MCF 10A (cell line): ENCODE data around the gene HSP90AB1. TPM values are rescaled to one million over a fixed set of nuclear protein-coding genes. Genes with fewer than 3 reads are reported as not detected.
A peak's percentile ranks its signal among the peaks of the same experiment; 100 is the strongest.

ENCODE experiments used
- BruUV-seq: library from RNA; stranded (reverse); fragments of 400-500 nt; replicated peaks from 2 replicates; lab custom pipeline; 2021; lab: Mats Ljungman, UMichigan
- CTCF ChIA-PET: fragments of 300-600 bp; sonication (Branson Sonifier 250); formaldehyde crosslinking; extraction: SDS; loops from one replicate; lab custom pipeline; 2021; ENCODE audit warnings: antibody characterized with exemption, inconsistent platforms; lab: Yijun Ruan, JAX
- POLR2A ChIA-PET: fragments of 300-600, 350-650 bp; sonication (Branson Sonifier 250); formaldehyde crosslinking; extraction: SDS; loops from one replicate; lab custom pipeline; 2020; ENCODE audit warnings: antibody characterized with exemption, inconsistent platforms; lab: Yijun Ruan, JAX
- DNase-seq: peaks from one replicate; pipeline ENCODE4 v3.0.0-alpha.2; 2018; ENCODE audit not compliant: unreplicated experiment
- H3K27ac Mint-ChIP-seq: one replicate; pipeline ENCODE4 v1.8.0; 2022; ENCODE audit warnings: mild to moderate bottlenecking, low read depth, mixed read lengths; ENCODE audit not compliant: unreplicated experiment
- H3K27me3 Mint-ChIP-seq: one replicate; pipeline ENCODE4 v1.8.0; 2022; ENCODE audit warnings: mixed read lengths; ENCODE audit not compliant: insufficient read depth, unreplicated experiment
- H3K36me3 Mint-ChIP-seq: one replicate; pipeline ENCODE4 v1.8.0; 2022; ENCODE audit warnings: mild to moderate bottlenecking, moderate library complexity, mixed read lengths; ENCODE audit not compliant: insufficient read depth, unreplicated experiment
- H3K4me1 Mint-ChIP-seq: one replicate; pipeline ENCODE4 v1.8.0; 2022; ENCODE audit warnings: mixed read lengths; ENCODE audit not compliant: insufficient read depth, unreplicated experiment
- H3K4me3 Mint-ChIP-seq: one replicate; pipeline ENCODE4 v1.8.0; 2022; ENCODE audit warnings: mild to moderate bottlenecking, moderate library complexity, mixed read lengths; ENCODE audit not compliant: unreplicated experiment
- H3K9me3 Mint-ChIP-seq: one replicate; pipeline ENCODE4 v1.8.0; 2022; ENCODE audit warnings: mixed read lengths; ENCODE audit not compliant: unreplicated experiment
- intact Hi-C: fragments of 100-400 bp; cut with micrococcal nuclease; formaldehyde crosslinking; loops from 2 replicates; pipeline ENCODE4 v1.14.1; 2022
- total RNA-seq: library from RNA; stranded (reverse); gene quantifications from 2 replicates; pipeline ENCODE4 v1.2.3, GENCODE V29; 2022
- TF ChIP-seq, protein P1 (sequence below): fragments of 200-600 bp; IDR thresholded peaks from one replicate; pipeline ENCODE4 v1.8.0; 2022; ENCODE audit warnings: antibody characterized with exemption, mild to moderate bottlenecking; ENCODE audit not compliant: unreplicated experiment

Gene HSP90AB1
- total RNA-seq, 1 experiment from 2014 or later = 577 TPM

DNA sequence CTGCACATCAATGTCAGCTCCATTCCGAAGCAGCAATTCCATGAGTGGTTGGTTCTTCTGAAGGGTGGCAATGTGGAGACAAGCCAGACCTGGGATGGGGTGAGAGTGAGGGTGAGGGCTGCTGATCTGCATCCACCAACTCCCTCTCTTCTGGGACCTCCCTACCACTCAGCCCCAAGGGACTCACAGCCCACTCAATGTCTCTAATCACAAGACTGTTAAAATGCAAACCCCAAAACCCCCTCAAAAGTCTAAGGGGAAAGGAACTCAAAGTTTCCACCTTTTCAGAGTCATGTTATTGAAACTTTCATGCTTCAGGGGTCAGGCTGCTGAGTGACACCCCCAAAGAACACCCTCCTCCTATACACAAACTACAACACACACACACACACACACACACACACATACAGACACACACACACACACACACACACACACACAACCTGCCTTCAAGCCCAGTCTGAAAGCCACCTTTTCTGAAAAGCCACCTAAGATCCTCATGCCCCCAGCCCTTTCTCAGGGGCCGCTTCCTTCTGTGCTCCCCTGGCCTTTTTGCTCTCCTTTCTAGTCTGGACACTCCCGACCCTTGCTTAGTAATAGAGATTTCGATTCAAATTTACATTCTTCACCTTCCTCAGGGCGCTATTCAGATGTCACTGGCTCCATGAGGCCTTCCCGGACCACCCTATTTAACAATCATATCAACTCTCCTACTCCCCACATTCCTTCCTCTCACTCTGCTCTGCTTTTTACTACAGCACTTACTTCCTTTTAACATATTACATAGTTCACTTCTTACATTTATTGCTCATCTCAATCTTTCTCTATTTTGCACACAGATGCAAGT lies 13.8 kb downstream of the HSP90AB1 start:
- TF ChIP-seq, protein P1, sequence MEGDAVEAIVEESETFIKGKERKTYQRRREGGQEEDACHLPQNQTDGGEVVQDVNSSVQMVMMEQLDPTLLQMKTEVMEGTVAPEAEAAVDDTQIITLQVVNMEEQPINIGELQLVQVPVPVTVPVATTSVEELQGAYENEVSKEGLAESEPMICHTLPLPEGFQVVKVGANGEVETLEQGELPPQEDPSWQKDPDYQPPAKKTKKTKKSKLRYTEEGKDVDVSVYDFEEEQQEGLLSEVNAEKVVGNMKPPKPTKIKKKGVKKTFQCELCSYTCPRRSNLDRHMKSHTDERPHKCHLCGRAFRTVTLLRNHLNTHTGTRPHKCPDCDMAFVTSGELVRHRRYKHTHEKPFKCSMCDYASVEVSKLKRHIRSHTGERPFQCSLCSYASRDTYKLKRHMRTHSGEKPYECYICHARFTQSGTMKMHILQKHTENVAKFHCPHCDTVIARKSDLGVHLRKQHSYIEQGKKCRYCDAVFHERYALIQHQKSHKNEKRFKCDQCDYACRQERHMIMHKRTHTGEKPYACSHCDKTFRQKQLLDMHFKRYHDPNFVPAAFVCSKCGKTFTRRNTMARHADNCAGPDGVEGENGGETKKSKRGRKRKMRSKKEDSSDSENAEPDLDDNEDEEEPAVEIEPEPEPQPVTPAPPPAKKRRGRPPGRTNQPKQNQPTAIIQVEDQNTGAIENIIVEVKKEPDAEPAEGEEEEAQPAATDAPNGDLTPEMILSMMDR = no peak
- Mint-ChIP-seq H3K9me3 (no peaks in the 10 kb centered on the region), H3K36me3 (peaks cover 19% of the 10 kb centered on the region), H3K4me3 (no peak overlapping the region), H3K27me3 (no peaks in the 10 kb centered on the region), H3K27ac (peak overlapping the region; percentile 9), H3K4me1 (peaks cover 42% of the 10 kb centered on the region)
- intact Hi-C loops = no loop called here
- CTCF ChIA-PET = interaction anchor here (1.0 to 1.2 kb wide), 2 partner anchors 88 to 109 kb away, joined by 3 to 4 read pairs; no protein-coding TSS in a partner anchor
- no TSS peak for BruUV-seq
- POLR2A ChIA-PET = interaction anchor here (0.6 to 0.7 kb wide), 2 partner anchors 552 to 685 kb away, joined by 3 read pairs; partner anchors contain the start of gene XPO5
- DNase-seq = no peak

DNA sequence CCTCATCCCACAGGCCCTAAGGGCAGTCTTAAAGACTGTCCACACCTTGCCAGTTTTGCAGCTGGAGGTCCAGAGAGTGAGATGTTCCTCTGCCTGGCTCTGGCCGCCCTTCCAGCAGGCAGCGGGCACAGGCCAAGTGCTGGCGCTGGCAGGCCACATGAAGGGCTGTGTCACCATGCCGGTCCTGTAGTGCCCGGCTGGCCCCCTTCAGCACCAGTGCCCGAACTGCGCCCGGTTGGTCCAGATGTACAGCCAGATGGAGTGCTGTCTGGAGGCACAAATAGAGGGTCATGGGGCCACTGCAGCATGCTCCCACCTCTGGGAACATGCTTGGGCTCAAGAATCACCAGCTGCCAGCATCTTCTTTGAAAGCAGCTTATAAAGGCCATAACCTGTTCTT lies 14.7 kb downstream of the HSP90AB1 start:
- Mint-ChIP-seq H3K9me3 (no peaks in the 10 kb centered on the region), H3K27me3 (no peaks in the 10 kb centered on the region), H3K4me1 (peaks cover 33% of the 10 kb centered on the region), H3K4me3 (no peak overlapping the region), H3K36me3 (peaks cover 9% of the 10 kb centered on the region), H3K27ac (no peak overlapping the region)
- intact Hi-C loops = no loop called here
- POLR2A ChIA-PET = interaction anchor here (0.7 to 1.5 kb wide), 4 partner anchors 10 to 553 kb away, joined by 3 to 4 read pairs (median 3); no protein-coding TSS in a partner anchor
- no peak for DNase-seq
- CTCF ChIA-PET = interaction anchor here (0.8 to 1.8 kb wide), 6 partner anchors 8 to 89 kb away, joined by 3 to 9 read pairs (median 4); no protein-coding TSS in a partner anchor
- no TSS peak for BruUV-seq
- TF ChIP-seq, protein P1 = no peak

DNA sequence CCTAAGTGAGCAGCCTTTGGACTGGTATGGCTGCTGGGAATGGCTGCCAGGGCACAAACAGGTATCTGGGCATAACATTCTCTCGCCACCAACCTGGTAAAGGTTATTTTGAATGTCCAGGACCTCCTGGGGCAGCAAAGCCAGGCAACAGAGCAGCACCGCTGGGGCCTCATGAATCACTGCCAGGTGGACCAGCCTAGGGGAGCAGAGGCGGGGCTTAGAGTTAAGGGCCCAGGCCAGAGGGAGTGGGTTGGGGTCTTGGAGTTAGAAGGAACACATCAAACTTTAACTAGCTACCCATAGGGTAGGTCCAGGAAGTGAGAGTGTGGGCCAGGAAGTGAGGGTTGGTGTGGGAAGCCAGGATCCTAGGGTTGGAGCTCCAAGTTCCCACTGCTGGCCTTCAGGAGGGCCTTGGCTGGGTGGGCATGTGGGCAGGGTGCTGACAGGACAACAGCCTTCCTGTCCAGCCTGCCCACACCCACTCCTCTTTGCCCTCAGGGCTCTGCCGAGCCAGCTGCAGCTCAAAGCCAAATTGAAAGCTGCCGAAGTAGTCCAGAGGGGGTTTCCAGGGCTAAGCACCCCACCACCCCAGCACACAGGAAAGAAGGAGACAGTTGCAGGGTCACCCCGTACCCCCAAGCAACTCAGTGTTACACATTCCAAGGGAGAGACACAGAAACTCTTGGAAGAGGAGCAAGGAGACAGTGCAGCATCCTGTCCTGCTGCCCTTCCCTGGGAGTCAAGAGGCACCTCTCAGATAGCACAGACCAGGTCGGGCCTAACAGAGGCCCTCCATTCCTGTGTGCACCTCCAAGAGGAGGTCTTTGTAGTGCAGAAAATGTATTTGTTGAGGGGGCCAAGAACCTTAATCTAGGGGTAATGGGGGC lies 15.8 kb downstream of the HSP90AB1 start:
- no peaks in the 10 kb centered on the region for H3K9me3 Mint-ChIP-seq
- TF ChIP-seq, protein P1 = no peak
- peak overlapping the region; percentile 91 for H3K4me3 Mint-ChIP-seq
- peak overlapping the region; percentile 77 for H3K27ac Mint-ChIP-seq
- ChIA-PET POLR2A (interaction anchor here (0.7 to 3.3 kb wide), 5 partner anchors 9 to 25 kb away, joined by 3 to 25 read pairs (median 3); partner anchors contain the start of gene HSP90AB1), CTCF (interaction anchor here (1.0 to 1.8 kb wide), 4 partner anchors 9 to 81 kb away, joined by 3 to 9 read pairs (median 4); no protein-coding TSS in a partner anchor)
- no TSS peak for BruUV-seq
- no peak for DNase-seq
- peaks cover 3% of the 10 kb centered on the region for H3K36me3 Mint-ChIP-seq
- peaks cover 29% of the 10 kb centered on the region for H3K4me1 Mint-ChIP-seq
- H3K27me3 Mint-ChIP-seq = no peaks in the 10 kb centered on the region
- intact Hi-C loops = no loop called here
